HCT116 (cell line): ENCODE results near the gene FBXO17. TPM values are rescaled to one million over a fixed set of nuclear protein-coding genes. Genes with fewer than 3 reads are reported as not detected.

Experiments used
- ATAC-seq: fragments of 200-7000 bp; cut with Tn5 transposase; 2 replicates; pipeline ENCODE4 v1.9.1; 2020; ENCODE audit warnings: mild to moderate bottlenecking, moderate library complexity
- Bru-seq: library from RNA; stranded (reverse); fragments of 400-500 nt; gene quantifications from one replicate; lab custom pipeline; 2021; lab: Mats Ljungman, UMichigan
- BruChase-seq, 2 experiments: library from RNA; stranded (reverse); fragments of 400-500 nt; gene quantifications; one replicate each; lab custom pipeline; 2021; lab: Mats Ljungman, UMichigan
- BruUV-seq: library from RNA; stranded (reverse); fragments of 400-500 nt; replicated peaks from 2 replicates; lab custom pipeline; 2021; lab: Mats Ljungman, UMichigan
- CTCF ChIA-PET: fragments of 300-600 bp; sonication (Branson Sonifier 250); formaldehyde crosslinking; loops from one replicate; lab custom pipeline; 2021; ENCODE audit warnings: antibody characterized with exemption; lab: Charles Lee
- POLR2A ChIA-PET: fragments of 300-600, 350-600 bp; sonication (Branson Sonifier 250); formaldehyde crosslinking; loops from one replicate; lab custom pipeline; 2021; ENCODE audit warnings: antibody characterized with exemption; lab: Charles Lee
- RAD21 ChIA-PET, 2 experiments: fragments of 300-600 bp; sonication (Branson Sonifier 250); formaldehyde crosslinking; loops; one replicate each; lab custom pipeline; 2023; ENCODE audit warnings: low total read pairs in 2 of 2; ENCODE audit not compliant: uncharacterized antibody in 2 of 2, unreplicated experiment in 2 of 2, low non-redundant PET in 1 of 2; lab: Charles Lee
- DNase-seq: peaks from one replicate; pipeline ENCODE4 v3.0.0-alpha.2; 2010; ENCODE audit warnings: low read depth, low spot score
- H2AFZ ChIP-seq: fragments of 200-600 bp; shearing (Covaris generic), sonication (generic); 2 replicates; pipeline ENCODE4 v1.6.1; 2017; ENCODE audit warnings: low read depth, mixed run types, mixed read lengths, antibody characterized with exemption, low read length; ENCODE audit not compliant: poor library complexity, severe bottlenecking
- H3K27ac ChIP-seq: 2 replicates; pipeline ENCODE4 v1.5.1; 2012; ENCODE audit warnings: low read depth, low read length
- H3K27me3 ChIP-seq: fragments of 200-600 bp; sonication (generic); 2 replicates; pipeline ENCODE4 v1.6.1; 2016; ENCODE audit warnings: mixed run types, low read length, mixed read lengths; ENCODE audit not compliant: insufficient read depth
- H3K36me3 ChIP-seq, 2 experiments: fragments of 200-500 bp in 1 of 2; fragments of 200-600 bp in 1 of 2; sonication (Bioruptor generic) in 1 of 2; sonication (generic) in 1 of 2; 2 replicates each; pipeline versions ENCODE4 v1.5.1 to v1.6.1; 2014 to 2016; ENCODE audit warnings: low read length in 2 of 2, inconsistent platforms in 1 of 2, mixed read lengths in 1 of 2, mixed run types in 1 of 2; ENCODE audit not compliant: insufficient read depth in 2 of 2, control insufficient read depth in 1 of 2
- H3K4me1 ChIP-seq, 2 experiments: fragments of 200-600 bp in 1 of 2; sonication (generic) in 1 of 2; 2 replicates each; pipeline versions ENCODE4 v1.5.1 to v1.6.1; 2012 to 2017; ENCODE audit warnings: low read length in 2 of 2, inconsistent platforms in 1 of 2, mild to moderate bottlenecking in 1 of 2, mixed read lengths in 1 of 2, mixed run types in 1 of 2, moderate library complexity in 1 of 2; ENCODE audit not compliant: insufficient read depth in 2 of 2, control insufficient read depth in 1 of 2
- H3K4me2 ChIP-seq: fragments of 200-600 bp; sonication (generic); 2 replicates; pipeline ENCODE4 v1.6.1; 2017; ENCODE audit warnings: mixed run types, low read length, mixed read lengths
- H3K4me3 ChIP-seq, 2 experiments: fragments of 200-600 bp in 1 of 2; sonication (generic) in 1 of 2; replicated peaks in 1 of 2; 2 replicates each; pipeline ENCODE4 v1.5.1; 2011 to 2016; ENCODE audit warnings: low read length in 2 of 2, control low read depth in 1 of 2, low read depth in 1 of 2, mild to moderate bottlenecking in 1 of 2, mixed read lengths in 1 of 2, mixed run types in 1 of 2
- H3K79me2 ChIP-seq: fragments of 200-600 bp; sonication (generic); 2 replicates; pipeline ENCODE4 v1.6.1; 2017; ENCODE audit warnings: mild to moderate bottlenecking, mixed run types, low read length, moderate library complexity, mixed read lengths; ENCODE audit not compliant: insufficient read depth
- H3K9ac ChIP-seq: fragments of 200-600 bp; sonication (generic); 2 replicates; pipeline ENCODE4 v1.6.1; 2016; ENCODE audit warnings: low read length, mixed read lengths
- H3K9me2 ChIP-seq: fragments of 200-600 bp; sonication (generic), shearing (Covaris generic); 2 replicates; pipeline ENCODE4 v1.6.1; 2017; ENCODE audit warnings: mixed run types, mild to moderate bottlenecking, moderate library complexity; ENCODE audit not compliant: insufficient read depth
- H3K9me3 ChIP-seq, 2 experiments: fragments of 200-500 bp in 1 of 2; fragments of 200-600 bp in 1 of 2; sonication (Bioruptor generic) in 1 of 2; sonication (generic) in 1 of 2; 2 replicates each; pipeline ENCODE4 v1.6.1; 2014 to 2017; ENCODE audit warnings: low read length in 2 of 2, mixed read lengths in 2 of 2, inconsistent platforms in 1 of 2, low read depth in 1 of 2, mild to moderate bottlenecking in 1 of 2, mixed run types in 1 of 2, moderate library complexity in 1 of 2; ENCODE audit not compliant: control insufficient read depth in 1 of 2, insufficient read depth in 1 of 2
- H4K20me1 ChIP-seq: fragments of 200-600 bp; sonication (generic), shearing (Covaris generic); 2 replicates; pipeline ENCODE4 v1.6.1; 2017; ENCODE audit warnings: mixed run types, mild to moderate bottlenecking, moderate library complexity; ENCODE audit not compliant: insufficient read depth
- CEBPB ChIP-seq: IDR thresholded peaks from 2 replicates; pipeline ENCODE4 v1.6.1; 2012; ENCODE audit warnings: low read depth
- EGR1 ChIP-seq: IDR thresholded peaks from 2 replicates; pipeline ENCODE4 v1.6.1; 2012; ENCODE audit warnings: low read depth
- ELF1 ChIP-seq: IDR thresholded peaks from 2 replicates; pipeline ENCODE4 v1.6.1; 2012; ENCODE audit warnings: low read depth, borderline replicate concordance
- EZH2 ChIP-seq: fragments of 200-600 bp; sonication (generic); IDR thresholded peaks from 2 replicates; pipeline ENCODE4 v1.6.1; 2017; ENCODE audit warnings: antibody characterized with exemption, mixed run types
- FOSL1 ChIP-seq: IDR thresholded peaks from 2 replicates; pipeline ENCODE4 v1.6.1; 2012; ENCODE audit warnings: low read depth
- JUND ChIP-seq: IDR thresholded peaks from 2 replicates; pipeline ENCODE4 v1.6.1; 2012
- POLR2A ChIP-seq: IDR thresholded peaks from 2 replicates; pipeline ENCODE4 v1.7.0; 2011; ENCODE audit warnings: borderline replicate concordance; ENCODE audit not compliant: insufficient read depth, insufficient read length; ENCODE audit errors: extremely low read depth
- POLR2AphosphoS5 ChIP-seq: IDR thresholded peaks from 2 replicates; pipeline ENCODE4 v1.6.1; 2011; ENCODE audit warnings: mild to moderate bottlenecking, low read depth, low read length, moderate library complexity
- RAD21 ChIP-seq: IDR thresholded peaks from 2 replicates; pipeline ENCODE4 v1.6.1; 2012; ENCODE audit warnings: low read depth, mild to moderate bottlenecking
- SP1 ChIP-seq: IDR thresholded peaks from 2 replicates; pipeline ENCODE4 v1.6.1; 2012; ENCODE audit warnings: low read depth
- SRF ChIP-seq: IDR thresholded peaks from 2 replicates; pipeline ENCODE4 v1.6.1; 2012; ENCODE audit warnings: low read depth
- TCF7L2 ChIP-seq: IDR thresholded peaks from 2 replicates; pipeline ENCODE4 v1.7.0; 2011; ENCODE audit warnings: borderline replicate concordance, inconsistent platforms; ENCODE audit not compliant: insufficient read depth, insufficient read length; ENCODE audit errors: extremely low read depth
- ZFX ChIP-seq: fragments of 450-650 bp; IDR thresholded peaks from 2 replicates; pipeline ENCODE4 v1.6.1; 2017
- ZNF274 ChIP-seq: fragments of 200-500 bp; sonication (Bioruptor generic); IDR thresholded peaks from 2 replicates; pipeline ENCODE4 v1.6.1; 2014; ENCODE audit warnings: mild to moderate bottlenecking, low read depth, low read length, inconsistent platforms
- intact Hi-C: fragments of 100-400 bp; cut with micrococcal nuclease; formaldehyde crosslinking; loops from 2 replicates; pipeline ENCODE4 v1.10.0; 2022
- long read RNA-seq: library from polyadenylated mRNA; unstranded; transcript quantifications from one replicate; pipeline ENCODE4 v2.0.0, GENCODE V29; 2021; ENCODE audit not compliant: unreplicated experiment
- polyA plus RNA-seq: library from polyadenylated mRNA; unstranded; fragments of >200 nt; gene quantifications from 2 replicates; pipeline ENCODE4 v1.2.1, GENCODE V29; 2012; ENCODE audit warnings: missing spikeins
- total RNA-seq: library from RNA; stranded (reverse); gene quantifications from one replicate; pipeline ENCODE4 v1.2.1, GENCODE V29; 2021; ENCODE audit not compliant: unreplicated experiment
- TF ChIP-seq, protein P1 (sequence below): IDR thresholded peaks from 2 replicates; pipeline ENCODE4 v1.6.1; 2011; ENCODE audit warnings: mild to moderate bottlenecking, low read length, moderate library complexity; ENCODE audit not compliant: insufficient replicate concordance; ENCODE audit errors: extremely low read depth
- TF ChIP-seq, protein P2 (sequence below): IDR thresholded peaks from 2 replicates; pipeline ENCODE4 v1.6.1; 2012
- TF ChIP-seq, protein P3 (sequence below), 3 experiments: fragments of 200-600 bp in 1 of 3; sonication (generic) in 1 of 3; IDR thresholded peaks in 2 of 3; conservative IDR thresholded peaks in 1 of 3; 2 replicates each; pipeline ENCODE4 v1.5.1; 2012 to 2017; ENCODE audit warnings: low read depth in 2 of 3, low read length in 2 of 3, antibody characterized with exemption in 1 of 3, borderline replicate concordance in 1 of 3, control low read depth in 1 of 3, mild to moderate bottlenecking in 1 of 3, mixed read lengths in 1 of 3, mixed run types in 1 of 3, moderate library complexity in 1 of 3; ENCODE audit not compliant: insufficient read depth in 1 of 3
- TF ChIP-seq, protein P4 (sequence below): IDR thresholded peaks from 2 replicates; pipeline ENCODE4 v1.6.1; 2012

FBXO17 gene, protein sequence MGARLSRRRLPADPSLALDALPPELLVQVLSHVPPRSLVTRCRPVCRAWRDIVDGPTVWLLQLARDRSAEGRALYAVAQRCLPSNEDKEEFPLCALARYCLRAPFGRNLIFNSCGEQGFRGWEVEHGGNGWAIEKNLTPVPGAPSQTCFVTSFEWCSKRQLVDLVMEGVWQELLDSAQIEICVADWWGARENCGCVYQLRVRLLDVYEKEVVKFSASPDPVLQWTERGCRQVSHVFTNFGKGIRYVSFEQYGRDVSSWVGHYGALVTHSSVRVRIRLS
- total RNA-seq (18.5 TPM), Bru-seq, nascent RNA (percentile 56 among the genes with signal in this experiment), BruChase-seq, experiment 1, labeled RNA remaining after a 6-hour chase (percentile 54 among the genes with signal in this experiment), BruChase-seq, experiment 2, labeled RNA remaining after a 2-hour chase (percentile 56 among the genes with signal in this experiment)
- polyA plus RNA-seq: 10.9 and 11.3 TPM in 2 replicates
- long read RNA-seq, transcript FBXO17-201 (6 exons, 2,386 nt): major isoform, 9 of 25 reads
- long read RNA-seq, partial matches to known transcripts: 5 of 25 reads
- long read RNA-seq, other reads (novel, unspliced or antisense): 11 of 25 reads

DNA sequence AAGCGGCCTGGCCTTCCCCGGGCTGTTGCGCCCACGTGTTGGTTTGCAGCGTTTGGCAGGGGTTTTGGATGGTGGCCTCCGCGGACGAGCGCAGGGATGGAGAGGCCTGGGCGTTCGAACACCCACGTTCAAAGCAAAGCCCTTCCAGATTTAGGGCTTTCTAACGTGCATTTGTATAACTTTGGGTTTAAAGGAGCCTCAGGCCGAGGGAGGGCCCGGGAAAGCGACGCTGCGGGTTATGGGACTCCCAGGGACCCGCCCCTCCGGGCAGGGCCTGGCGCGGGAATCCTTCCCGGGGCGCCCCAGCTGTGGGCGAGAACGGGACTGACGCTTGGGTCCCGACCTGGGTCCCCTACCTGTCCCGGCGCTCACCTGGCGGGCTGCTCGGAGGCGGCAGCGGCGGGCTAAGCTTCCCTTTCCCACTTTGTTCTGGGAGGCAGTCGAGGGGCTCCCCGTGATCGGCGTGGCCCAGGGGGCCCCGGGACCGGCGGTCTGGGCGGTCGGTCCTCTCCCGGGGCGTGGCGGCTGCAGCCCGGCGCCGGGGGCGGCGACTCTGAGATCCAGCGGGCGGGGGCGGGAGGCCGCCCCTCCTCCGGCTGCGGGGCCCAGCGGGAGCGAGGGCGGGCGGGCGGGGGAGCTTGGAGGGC is at the start of gene FBXO17:
FBXO17 (minus strand) TSS at position 529 of the 647 bp plus-strand sequence. CDS start 25,423 bp downstream, outside the sequence.
- DNase-seq (no peak), ATAC-seq (peak; percentile 83)
- Histone ChIP-seq H3K9me2 (no peaks in the 10 kb centered on the region), H3K27me3 (no peaks in the 10 kb centered on the region), H3K4me1 (peaks cover 8 to 21% of the 10 kb centered on the region in 2 experiments; a peak in 3 of 4 replicates), H3K79me2 (peaks cover 16% of the 10 kb centered on the region), H2AFZ (peak within 1 kb of the TSS; percentile 60), H3K9ac (peak within 1 kb of the TSS; percentile 68), H3K9me3 (no peaks in the 10 kb centered on the region; a peak in 1 of 4 replicates), H3K36me3 (no peaks in the 10 kb centered on the region), H3K4me3 (peak within 1 kb of the TSS; percentile 57 to 61), H3K4me2 (peak within 1 kb of the TSS; percentile 75), H4K20me1 (no peaks in the 10 kb centered on the region), H3K27ac (peak within 1 kb of the TSS; percentile 61)
- RAD21 ChIA-PET: no interaction called here
- intact Hi-C loops: no loop called here
- CTCF ChIA-PET: interaction anchor here (1.0 to 1.5 kb wide), 6 partner anchors 13 to 63 kb away, joined by 3 to 7 read pairs (median 4); no protein-coding TSS in a partner anchor
- TSS peak; percentile 72 for BruUV-seq
- POLR2A ChIA-PET: interaction anchor here (0.8 to 1.1 kb wide), 2 partner anchors 56 to 153 kb away, joined by 3 to 5 read pairs; no protein-coding TSS in a partner anchor
- TF ChIP-seq ZFX (peak; percentile 82), EZH2 (no peak), SP1 (no peak), EGR1 (0 out of 2 replicates have a peak, but pooled peaks have one; percentile 41), SRF (no peak), CEBPB (no peak), RAD21 (no peak), JUND (no peak), POLR2A (no peak), POLR2AphosphoS5 (0 out of 2 replicates have a peak, but pooled peaks have one; percentile 14), ZNF274 (no peak), ELF1 (no peak), FOSL1 (no peak), TCF7L2 (no peak)
- TF ChIP-seq, protein P1, sequence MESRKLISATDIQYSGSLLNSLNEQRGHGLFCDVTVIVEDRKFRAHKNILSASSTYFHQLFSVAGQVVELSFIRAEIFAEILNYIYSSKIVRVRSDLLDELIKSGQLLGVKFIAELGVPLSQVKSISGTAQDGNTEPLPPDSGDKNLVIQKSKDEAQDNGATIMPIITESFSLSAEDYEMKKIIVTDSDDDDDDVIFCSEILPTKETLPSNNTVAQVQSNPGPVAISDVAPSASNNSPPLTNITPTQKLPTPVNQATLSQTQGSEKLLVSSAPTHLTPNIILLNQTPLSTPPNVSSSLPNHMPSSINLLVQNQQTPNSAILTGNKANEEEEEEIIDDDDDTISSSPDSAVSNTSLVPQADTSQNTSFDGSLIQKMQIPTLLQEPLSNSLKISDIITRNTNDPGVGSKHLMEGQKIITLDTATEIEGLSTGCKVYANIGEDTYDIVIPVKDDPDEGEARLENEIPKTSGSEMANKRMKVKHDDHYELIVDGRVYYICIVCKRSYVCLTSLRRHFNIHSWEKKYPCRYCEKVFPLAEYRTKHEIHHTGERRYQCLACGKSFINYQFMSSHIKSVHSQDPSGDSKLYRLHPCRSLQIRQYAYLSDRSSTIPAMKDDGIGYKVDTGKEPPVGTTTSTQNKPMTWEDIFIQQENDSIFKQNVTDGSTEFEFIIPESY: no peak
- TF ChIP-seq, protein P2, sequence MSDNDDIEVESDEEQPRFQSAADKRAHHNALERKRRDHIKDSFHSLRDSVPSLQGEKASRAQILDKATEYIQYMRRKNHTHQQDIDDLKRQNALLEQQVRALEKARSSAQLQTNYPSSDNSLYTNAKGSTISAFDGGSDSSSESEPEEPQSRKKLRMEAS: peak; percentile 77
- TF ChIP-seq, protein P3, sequence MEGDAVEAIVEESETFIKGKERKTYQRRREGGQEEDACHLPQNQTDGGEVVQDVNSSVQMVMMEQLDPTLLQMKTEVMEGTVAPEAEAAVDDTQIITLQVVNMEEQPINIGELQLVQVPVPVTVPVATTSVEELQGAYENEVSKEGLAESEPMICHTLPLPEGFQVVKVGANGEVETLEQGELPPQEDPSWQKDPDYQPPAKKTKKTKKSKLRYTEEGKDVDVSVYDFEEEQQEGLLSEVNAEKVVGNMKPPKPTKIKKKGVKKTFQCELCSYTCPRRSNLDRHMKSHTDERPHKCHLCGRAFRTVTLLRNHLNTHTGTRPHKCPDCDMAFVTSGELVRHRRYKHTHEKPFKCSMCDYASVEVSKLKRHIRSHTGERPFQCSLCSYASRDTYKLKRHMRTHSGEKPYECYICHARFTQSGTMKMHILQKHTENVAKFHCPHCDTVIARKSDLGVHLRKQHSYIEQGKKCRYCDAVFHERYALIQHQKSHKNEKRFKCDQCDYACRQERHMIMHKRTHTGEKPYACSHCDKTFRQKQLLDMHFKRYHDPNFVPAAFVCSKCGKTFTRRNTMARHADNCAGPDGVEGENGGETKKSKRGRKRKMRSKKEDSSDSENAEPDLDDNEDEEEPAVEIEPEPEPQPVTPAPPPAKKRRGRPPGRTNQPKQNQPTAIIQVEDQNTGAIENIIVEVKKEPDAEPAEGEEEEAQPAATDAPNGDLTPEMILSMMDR (IDR thresholded peaks at IDR 0.05 in 2 of 3, conservative IDR thresholded peaks at IDR 0.05 in 1 of 3; ENCODE audit: borderline replicate concordance in 1 of 3, insufficient read depth in 1 of 3, low read depth in 2 of 3, low read length in 2 of 3): no peak
- TF ChIP-seq, protein P4, sequence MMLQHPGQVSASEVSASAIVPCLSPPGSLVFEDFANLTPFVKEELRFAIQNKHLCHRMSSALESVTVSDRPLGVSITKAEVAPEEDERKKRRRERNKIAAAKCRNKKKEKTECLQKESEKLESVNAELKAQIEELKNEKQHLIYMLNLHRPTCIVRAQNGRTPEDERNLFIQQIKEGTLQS: no peak
